HK-2 (cell line): Measurements from ENCODE around the gene OR10G6.
"Not testable (repeated sequence)": the region's sequence is repeated elsewhere in the genome, so short reads cannot be mapped to it uniquely, and the experiment has no call there.

Source experiments
- DNase-seq: peaks from one replicate; pipeline ENCODE4 v3.0.0-alpha.2; 2018; ENCODE audit not compliant: unreplicated experiment

OR10G6 gene, protein sequence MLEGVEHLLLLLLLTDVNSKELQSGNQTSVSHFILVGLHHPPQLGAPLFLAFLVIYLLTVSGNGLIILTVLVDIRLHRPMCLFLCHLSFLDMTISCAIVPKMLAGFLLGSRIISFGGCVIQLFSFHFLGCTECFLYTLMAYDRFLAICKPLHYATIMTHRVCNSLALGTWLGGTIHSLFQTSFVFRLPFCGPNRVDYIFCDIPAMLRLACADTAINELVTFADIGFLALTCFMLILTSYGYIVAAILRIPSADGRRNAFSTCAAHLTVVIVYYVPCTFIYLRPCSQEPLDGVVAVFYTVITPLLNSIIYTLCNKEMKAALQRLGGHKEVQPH

DNA sequence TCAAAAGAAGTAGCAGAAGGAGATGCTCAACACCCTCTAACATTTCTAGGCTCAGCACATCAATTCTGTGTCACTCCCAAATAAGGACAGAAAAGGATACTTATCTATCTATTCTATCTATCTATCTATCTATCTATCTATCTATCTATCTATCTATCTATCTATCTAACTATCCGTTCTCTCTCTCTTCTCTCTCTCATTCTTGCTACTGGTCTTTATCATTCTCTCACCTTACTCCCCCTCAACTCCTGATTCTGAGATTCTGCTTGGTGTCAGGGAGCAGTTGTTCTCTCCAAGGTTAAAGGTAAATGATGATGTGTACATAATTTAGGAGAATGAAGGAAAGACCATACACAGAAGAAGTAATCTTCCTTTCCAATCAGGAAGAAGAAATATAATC lies at the start of gene OR10G6:
Gene OR10G6, minus strand, starts transcription at position 43 of the 400 bp plus-strand sequence. Its CDS starts 0 bp downstream, at position 43.
- DNase-seq, result no peak

DNA sequence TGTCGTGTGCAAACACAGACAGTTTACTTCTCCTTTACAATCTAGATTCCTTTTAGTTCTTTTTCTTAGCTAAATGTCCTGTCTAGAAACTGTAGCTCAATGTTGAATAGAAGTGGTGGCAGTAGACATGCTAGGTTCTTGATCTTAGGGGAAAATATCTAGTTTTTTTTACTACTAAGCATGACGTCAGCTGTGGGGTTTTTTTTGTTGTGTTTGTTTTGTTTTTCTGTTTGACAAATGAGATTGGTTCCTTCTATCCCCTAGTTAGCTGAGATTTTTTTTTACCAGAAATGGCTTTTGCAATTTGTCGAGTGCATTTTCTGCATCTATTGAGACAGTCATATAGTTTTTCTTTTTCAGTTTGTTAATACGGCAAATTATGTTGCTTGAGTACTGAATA lies 48.5 kb upstream of the OR10G6 start:
- no peak for DNase-seq

DNA sequence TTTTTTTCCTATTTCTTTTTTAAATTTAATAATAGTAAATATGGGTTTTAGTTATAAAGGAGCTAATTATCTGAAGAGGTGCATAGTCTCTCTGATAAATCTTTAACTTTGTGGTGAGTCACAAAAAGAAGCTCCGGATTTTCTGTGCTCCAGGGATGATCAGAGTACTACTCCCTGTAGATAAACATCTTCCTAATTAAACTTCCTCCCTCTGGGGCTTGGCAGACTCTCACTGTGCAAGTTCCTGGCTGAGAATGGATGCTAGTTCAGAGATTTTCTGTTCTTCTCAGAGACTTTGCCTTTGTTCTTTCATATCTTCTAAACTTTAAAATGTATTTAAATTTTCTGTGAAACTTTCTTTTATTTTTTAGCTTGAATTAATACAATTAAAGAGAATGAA lies 46.3 kb upstream of the OR10G6 start, which contains the start of gene OR10G7:
Gene OR10G7, minus strand, starts transcription at position 72 of the 400 bp plus-strand sequence. CDS start 2,324 bp downstream, outside the sequence.
- DNase-seq, result no peak

DNA sequence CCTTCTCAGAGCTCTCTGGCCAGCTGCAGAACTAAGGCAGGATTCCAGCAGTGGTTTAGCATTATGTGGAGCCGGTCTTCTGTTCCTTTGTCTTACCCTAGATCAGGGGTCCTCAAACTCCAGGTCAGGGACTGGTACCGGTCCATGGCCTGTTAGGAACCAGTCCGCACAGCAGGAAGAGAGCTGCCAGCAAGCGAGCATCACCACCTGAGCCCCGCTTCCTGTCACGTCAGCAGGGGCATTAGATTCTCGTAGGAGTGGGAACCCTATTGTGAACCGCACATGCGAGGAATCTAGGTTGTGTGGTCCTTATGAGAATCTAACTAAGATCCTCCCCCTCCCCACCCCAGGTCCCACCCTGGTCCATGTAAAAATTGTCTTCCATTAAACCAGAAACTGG lies 44.6 kb upstream of the OR10G6 start:
- DNase-seq, result no peak

DNA sequence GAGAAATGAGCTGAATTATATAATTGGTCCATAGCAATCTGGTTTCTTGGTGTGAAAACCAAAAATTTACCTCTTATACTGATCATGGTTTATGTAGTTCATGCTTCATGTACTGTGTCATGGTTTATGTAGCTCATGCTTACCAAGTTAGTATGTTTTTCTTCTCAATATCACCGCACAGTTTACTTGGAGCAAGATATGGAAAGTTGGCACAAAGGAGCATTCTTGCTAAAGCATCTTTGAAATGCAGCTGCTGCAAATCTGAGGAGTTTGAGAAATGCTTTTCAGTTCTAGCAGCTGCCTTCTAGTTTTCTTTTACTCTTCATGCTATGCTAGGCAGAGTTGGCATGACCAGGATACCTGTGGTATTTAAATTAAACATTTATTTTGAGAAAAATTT lies 41.7 kb upstream of the OR10G6 start:
- DNase-seq, result no peak

DNA sequence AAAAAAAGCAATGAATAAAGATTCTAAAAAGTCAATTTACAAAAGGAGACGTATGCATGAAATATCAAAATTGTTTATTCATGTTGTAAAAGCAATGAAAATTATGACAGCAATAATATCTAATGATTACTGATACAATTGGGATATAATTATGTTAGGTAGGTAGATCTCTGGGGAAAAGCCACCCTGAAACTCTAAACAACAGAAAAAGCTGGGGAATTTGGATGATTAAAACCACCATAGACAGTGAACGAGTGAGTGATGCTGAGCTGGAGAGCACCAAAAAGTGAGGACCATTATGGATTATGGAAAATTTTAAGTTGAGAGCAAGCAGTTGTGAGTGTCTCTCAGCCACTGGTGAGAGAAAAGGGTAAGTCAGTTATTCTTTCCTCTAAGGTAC lies 31.5 kb upstream of the OR10G6 start, which contains the start of gene OR10G8:
Gene OR10G8, plus strand, starts transcription at position 301 of the 400 bp plus-strand sequence. CDS start 2,825 bp downstream, outside the sequence.
- DNase-seq, result no peak

DNA sequence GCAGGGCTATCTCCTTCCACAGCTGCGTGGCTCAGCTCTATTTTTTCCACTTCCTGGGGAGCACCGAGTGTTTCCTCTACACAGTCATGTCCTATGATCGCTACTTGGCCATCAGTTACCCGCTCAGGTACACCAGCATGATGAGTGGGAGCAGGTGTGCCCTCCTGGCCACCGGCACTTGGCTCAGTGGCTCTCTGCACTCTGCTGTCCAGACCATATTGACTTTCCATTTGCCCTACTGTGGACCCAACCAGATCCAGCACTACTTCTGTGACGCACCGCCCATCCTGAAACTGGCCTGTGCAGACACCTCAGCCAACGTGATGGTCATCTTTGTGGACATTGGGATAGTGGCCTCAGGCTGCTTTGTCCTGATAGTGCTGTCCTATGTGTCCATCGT lies 20.9 kb upstream of the OR10G6 start:
- DNase-seq, result not testable (repeated sequence)

DNA sequence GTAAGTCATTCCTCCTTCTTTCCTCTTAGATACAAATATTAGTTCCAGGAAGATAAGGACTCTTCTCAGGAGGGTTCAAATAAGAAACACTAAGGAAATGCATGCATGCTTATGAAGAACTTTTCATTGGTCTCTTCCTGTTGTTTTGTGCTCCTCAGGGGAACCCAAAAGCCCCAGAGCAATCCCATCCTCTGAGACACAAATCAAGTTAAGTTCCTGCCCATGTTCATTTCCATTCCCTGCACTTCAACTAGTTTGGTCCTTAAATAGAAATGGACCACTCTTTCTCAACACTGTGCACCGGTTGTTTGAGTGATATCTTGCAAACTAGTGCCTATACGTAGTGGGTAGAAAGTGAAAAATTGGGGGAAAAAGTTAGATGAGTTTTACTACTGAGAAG lies 17.7 kb upstream of the OR10G6 start, which contains the start of gene OR10G4:
Gene OR10G4, plus strand, starts transcription at position 301 of the 400 bp plus-strand sequence. CDS start 2,578 bp downstream, outside the sequence.
- no peak for DNase-seq

DNA sequence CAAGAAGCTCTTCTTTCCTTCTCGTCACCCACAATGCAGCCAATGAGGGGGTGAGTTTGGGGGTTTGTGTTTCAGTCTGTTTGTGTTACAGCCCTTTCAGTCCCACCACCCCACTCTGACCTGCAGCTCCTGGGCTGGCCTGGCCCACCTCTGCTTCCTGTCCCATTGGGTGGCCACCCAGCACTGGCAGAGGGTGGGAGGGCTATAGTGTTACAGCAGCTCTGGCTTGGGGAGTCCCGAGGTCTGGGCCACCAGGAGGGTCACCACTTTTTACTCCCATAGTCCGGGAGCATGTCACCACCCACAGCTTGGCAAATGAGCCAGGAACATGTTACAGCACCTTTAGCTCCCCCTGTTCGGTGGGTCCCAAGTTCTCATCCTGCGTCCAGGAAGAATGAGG lies 15.7 kb downstream of the OR10G6 start:
- DNase-seq, result no peak

DNA sequence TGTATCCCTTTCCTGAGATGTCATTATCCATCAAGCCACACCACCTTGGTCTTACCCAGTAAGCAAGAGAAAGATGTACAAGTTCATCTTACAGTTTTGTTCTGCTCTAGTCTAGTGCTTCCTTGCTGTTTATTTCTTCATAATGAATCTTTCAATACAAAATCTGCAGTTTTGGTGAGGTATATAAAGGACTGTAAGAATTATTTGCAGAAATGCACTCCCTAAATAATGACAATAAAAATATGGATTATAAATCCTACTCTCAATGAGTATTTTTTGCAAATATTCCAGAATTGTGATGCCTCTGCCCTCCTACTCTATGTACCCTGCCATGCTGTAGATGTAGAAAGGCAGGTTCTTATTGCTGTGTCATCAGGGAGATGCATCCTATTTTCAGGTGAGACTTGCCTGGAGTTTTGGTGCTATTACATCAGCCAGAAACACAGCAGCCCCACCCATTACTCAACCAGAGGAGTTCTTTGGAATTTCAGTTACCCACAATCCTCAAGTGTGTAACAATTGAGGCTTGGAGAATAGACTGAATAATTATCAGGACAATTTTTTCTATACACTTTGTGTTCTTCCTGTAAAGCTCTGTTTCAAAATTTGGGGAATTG lies 17.1 kb downstream of the OR10G6 start, which contains the start of gene OR10S1:
Gene OR10S1, minus strand, starts transcription at position 51 of the 617 bp plus-strand sequence. CDS start 117 bp downstream, outside the sequence.
- no peak for DNase-seq

DNA sequence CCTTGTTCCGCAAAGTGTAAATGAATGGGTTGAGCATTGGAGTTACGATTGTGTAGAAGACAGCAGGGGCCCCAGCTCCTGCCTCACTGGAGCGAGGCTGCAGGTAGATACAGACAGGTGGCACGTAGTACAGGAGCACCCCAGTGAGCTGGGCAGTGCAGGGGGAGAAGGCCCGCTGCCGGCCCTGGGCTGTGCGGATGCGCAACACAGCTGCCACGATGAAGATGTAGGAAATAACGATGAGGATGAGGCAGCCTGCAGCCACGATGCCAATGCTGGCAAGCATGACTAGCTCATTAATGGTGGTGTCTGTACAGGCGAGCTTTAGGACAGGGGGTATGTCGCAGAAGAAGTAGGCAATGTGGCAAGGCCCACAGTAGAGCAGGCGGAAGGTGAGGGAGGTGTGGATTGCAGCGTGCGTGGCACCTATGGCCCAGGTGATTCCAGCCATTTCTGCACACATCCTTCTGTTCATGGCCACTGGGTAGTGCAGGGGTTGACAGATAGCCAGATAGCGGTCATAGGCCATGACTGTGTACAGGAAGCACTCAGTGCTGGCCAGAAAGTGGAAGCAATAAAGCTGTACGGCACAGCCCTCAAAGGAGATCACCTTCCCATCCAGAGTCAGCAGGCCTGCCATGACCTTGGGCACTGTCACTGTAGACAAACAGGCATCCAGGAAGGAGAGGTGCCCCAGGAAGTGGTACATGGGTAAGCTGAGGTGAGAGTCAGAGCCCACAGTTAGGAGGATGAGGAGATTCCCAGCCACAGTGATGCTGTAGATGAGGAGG lies 18.0 kb downstream of the OR10G6 start:
- DNase-seq, result no peak

DNA sequence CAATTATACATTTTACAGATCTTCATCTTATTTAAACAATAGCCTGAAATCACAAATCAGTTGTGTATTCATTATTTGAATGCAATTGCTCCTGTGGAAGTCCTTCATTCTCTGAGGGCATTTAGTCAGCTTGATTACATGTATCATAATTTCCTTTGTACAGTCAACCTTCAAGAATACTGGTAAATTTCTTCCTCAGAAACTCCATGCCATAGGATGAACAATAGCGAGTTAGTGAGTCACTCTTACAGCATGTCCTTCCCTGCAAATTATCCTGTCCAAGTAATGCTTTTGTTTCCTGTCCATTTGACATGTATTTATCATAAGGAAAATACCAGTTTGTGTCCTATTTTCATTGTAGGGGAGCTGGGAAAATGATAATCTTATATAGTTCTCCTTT lies 21.1 kb downstream of the OR10G6 start:
- no peak for DNase-seq

DNA sequence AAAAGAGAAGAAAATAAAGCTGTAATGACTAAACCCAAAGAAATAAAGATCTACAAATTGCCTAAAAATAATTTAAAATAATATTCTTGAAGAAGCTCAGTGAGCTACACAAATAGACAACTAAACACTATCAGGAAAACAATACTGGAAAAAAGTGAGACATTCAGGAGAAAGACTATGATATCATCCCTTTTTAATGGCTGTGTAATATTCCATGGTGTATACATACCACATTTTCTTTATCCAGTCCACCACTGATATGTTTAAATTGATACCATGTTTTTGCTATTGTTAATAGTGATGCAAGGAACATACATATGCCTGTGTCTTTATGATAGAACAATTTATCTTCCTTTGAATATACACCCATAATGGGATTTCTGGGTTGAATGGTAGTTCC lies 38.2 kb downstream of the OR10G6 start:
- DNase-seq, result no peak

DNA sequence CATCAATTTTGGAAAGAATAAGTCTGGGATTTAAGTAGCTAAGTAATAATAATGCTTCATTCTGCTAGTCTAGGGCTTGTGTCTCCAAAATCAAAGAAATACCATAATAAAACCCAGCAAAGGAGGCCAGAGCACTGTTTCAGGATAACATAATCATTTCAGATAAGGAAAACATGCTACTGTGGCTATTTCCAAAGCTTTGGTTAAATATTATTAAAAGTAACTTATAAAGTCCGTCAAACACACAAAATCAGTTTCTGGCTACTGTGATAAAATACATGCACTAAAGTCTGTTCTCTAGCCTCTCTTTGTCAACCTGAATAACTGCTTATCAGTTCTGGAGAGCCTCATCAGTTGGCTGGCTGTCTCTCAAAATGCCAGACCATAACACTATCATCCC lies 49.8 kb downstream of the OR10G6 start:
- no peak for DNase-seq
